ENCODE results near the gene LGI2.
"Not testable (repeated sequence)": the region's sequence is repeated elsewhere in the genome, so short reads cannot be mapped to it uniquely, and the experiment has no call there.

The LGI2 gene

DNA sequence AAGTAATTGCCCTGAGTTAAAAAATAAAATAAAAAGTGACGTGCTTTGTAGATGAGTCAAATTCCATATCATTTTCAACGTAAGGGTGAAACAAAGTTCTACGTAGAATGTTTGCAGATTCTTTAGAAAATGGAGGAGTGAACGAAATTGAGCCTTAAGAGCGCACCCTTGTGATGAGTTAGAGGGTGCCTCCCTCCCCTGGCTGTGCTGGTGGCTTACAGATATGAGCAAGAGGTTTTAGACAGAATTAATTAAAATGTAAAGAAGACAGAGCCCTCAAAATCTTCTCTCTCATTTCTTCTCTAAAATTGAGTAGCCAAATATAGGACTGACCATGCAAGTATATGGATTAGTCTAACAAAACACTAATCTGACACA is 30.2 kb upstream of the LGI2 start:
- H3K9me3 Mint-ChIP-seq = no peaks in the 10 kb centered on the region
- no peak overlapping the region for H3K27ac Mint-ChIP-seq
- H3K36me3 Mint-ChIP-seq (ENCODE audit: low read depth) = no peaks in the 10 kb centered on the region
- H3K4me1 Mint-ChIP-seq (ENCODE audit: low read depth) = no peaks in the 10 kb centered on the region
- no peak overlapping the region for H3K4me3 Mint-ChIP-seq
- peaks cover 3% of the 10 kb centered on the region for H3K27me3 Mint-ChIP-seq
- intact Hi-C loops (cut with micrococcal nuclease) = no loop called here

DNA sequence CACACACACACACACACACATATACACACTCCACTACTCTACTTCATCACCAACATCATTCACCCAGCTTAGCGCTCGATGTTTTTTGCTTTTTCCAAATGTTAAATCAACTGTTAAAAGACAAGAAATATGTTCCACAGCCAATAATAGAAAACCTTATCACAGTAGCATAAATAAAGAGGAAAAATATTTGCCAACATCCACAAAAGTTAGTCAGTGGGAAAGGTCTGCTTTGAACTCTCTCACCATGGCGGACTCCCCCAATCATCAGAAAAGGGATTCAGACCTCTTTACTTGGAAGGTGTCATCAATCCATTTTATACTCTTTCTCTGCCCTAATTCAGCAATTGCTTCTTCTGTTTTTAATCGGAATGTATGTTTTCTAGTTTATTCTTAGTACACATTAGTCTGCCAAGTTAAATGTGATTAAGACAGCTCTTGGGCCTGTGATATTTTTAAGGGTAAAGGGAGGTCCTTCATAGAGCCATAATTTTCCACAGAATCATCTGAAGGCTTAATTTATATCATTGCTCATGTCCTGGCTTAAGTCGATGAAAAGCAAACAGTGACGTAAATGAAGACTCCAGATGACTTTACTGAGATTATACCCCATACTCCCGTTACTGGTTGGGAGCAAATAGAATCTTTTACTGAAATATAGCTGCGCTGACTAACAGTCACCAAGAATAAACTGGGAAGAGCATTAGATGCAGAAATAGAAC is 29.7 kb upstream of the LGI2 start:
- Mint-ChIP-seq H3K27me3 (peaks cover 3% of the 10 kb centered on the region), H3K4me1 (ENCODE audit: low read depth) (no peaks in the 10 kb centered on the region), H3K27ac (no peak overlapping the region), H3K36me3 (ENCODE audit: low read depth) (no peaks in the 10 kb centered on the region), H3K4me3 (no peak overlapping the region), H3K9me3 (no peaks in the 10 kb centered on the region)
- intact Hi-C loops (cut with micrococcal nuclease) = no loop called here

DNA sequence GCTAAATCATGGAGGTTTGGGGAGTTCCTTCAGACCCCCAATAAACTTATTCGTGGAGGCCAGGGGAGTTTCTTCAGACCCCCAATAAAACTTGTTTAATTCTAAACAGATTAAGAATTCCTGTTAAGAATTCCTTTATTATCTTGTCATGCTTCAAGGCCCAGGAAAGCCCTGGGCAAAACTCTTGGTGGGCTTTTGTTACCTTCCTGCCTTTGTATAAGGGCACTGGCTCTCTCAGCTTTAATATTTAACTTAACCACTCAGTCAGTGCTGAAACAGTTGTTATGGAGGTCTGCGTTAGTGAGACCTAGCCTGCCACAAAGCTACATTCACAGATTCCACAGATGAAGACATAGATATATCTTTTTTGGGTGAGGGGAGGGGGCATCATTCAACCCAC is 29.0 kb upstream of the LGI2 start:
- H3K36me3 Mint-ChIP-seq (ENCODE audit: low read depth) = no peaks in the 10 kb centered on the region
- peaks cover 3% of the 10 kb centered on the region for H3K27me3 Mint-ChIP-seq
- no peaks in the 10 kb centered on the region for H3K9me3 Mint-ChIP-seq
- intact Hi-C loops (cut with micrococcal nuclease) = no loop called here
- no peak overlapping the region for H3K27ac Mint-ChIP-seq
- H3K4me3 Mint-ChIP-seq = no peak overlapping the region
- no peaks in the 10 kb centered on the region for H3K4me1 Mint-ChIP-seq (ENCODE audit: low read depth)

- Mint-ChIP-seq H3K36me3 (ENCODE audit: low read depth) (no peaks in the 10 kb centered on the region), H3K27me3 (peaks cover 3% of the 10 kb centered on the region), H3K9me3 (no peaks in the 10 kb centered on the region), H3K4me1 (ENCODE audit: low read depth) (no peaks in the 10 kb centered on the region), H3K4me3 (no peak overlapping the region), H3K27ac (no peak overlapping the region)
- intact Hi-C loops (cut with micrococcal nuclease) = no loop called here
Observed at GRCh38 chr4:25058796-25059195, 28.1 kb upstream of the LGI2 start.

GRCh38 chr4:25057299-25057698 is 26.6 kb upstream of the LGI2 start:
- Mint-ChIP-seq H3K27me3 (peaks cover 3% of the 10 kb centered on the region), H3K36me3 (ENCODE audit: low read depth) (no peaks in the 10 kb centered on the region)
- intact Hi-C loops (cut with micrococcal nuclease) = no loop called here

GRCh38 chr4:25052037-25052436 is 21.3 kb upstream of the LGI2 start:
- H3K9me3 Mint-ChIP-seq; H3K27ac Mint-ChIP-seq; H3K36me3 Mint-ChIP-seq (ENCODE audit: low read depth); H3K27me3 Mint-ChIP-seq; H3K4me3 Mint-ChIP-seq; intact Hi-C loops (cut with micrococcal nuclease); H3K4me1 Mint-ChIP-seq (ENCODE audit: low read depth): not testable (repeated sequence)

More at GRCh38 chr4:25057299-25057698, 26.6 kb upstream of the LGI2 start:
- no peak overlapping the region for H3K4me3 Mint-ChIP-seq
- no peaks in the 10 kb centered on the region for H3K4me1 Mint-ChIP-seq (ENCODE audit: low read depth)
- no peak overlapping the region for H3K27ac Mint-ChIP-seq
- H3K9me3 Mint-ChIP-seq = no peaks in the 10 kb centered on the region

- no peak overlapping the region for H3K4me3 Mint-ChIP-seq
- intact Hi-C loops (cut with micrococcal nuclease) = no loop called here
- H3K27me3 Mint-ChIP-seq = no peaks in the 10 kb centered on the region
- no peaks in the 10 kb centered on the region for H3K9me3 Mint-ChIP-seq
- no peaks in the 10 kb centered on the region for H3K4me1 Mint-ChIP-seq (ENCODE audit: low read depth)
- no peaks in the 10 kb centered on the region for H3K36me3 Mint-ChIP-seq (ENCODE audit: low read depth)
- H3K27ac Mint-ChIP-seq = no peak overlapping the region
Observed at GRCh38 chr4:25051534-25051933, 20.8 kb upstream of the LGI2 start.

- intact Hi-C loops (cut with micrococcal nuclease) = no loop called here
- Mint-ChIP-seq H3K4me3 (no peak overlapping the region), H3K4me1 (ENCODE audit: low read depth) (no peaks in the 10 kb centered on the region), H3K27ac (no peak overlapping the region), H3K36me3 (ENCODE audit: low read depth) (no peaks in the 10 kb centered on the region), H3K9me3 (no peaks in the 10 kb centered on the region), H3K27me3 (peaks cover 1% of the 10 kb centered on the region)
Observed at GRCh38 chr4:25050370-25051078, 19.8 kb upstream of the LGI2 start.

GRCh38 chr4:25043548-25043947 is 12.8 kb upstream of the LGI2 start:
- no peaks in the 10 kb centered on the region for H3K9me3 Mint-ChIP-seq
- no peak overlapping the region for H3K4me3 Mint-ChIP-seq
- H3K27me3 Mint-ChIP-seq = peaks cover 27% of the 10 kb centered on the region
- no peak overlapping the region for H3K27ac Mint-ChIP-seq
- no peaks in the 10 kb centered on the region for H3K36me3 Mint-ChIP-seq (ENCODE audit: low read depth)
- intact Hi-C loops (cut with micrococcal nuclease) = no loop called here
- no peaks in the 10 kb centered on the region for H3K4me1 Mint-ChIP-seq (ENCODE audit: low read depth)

DNA sequence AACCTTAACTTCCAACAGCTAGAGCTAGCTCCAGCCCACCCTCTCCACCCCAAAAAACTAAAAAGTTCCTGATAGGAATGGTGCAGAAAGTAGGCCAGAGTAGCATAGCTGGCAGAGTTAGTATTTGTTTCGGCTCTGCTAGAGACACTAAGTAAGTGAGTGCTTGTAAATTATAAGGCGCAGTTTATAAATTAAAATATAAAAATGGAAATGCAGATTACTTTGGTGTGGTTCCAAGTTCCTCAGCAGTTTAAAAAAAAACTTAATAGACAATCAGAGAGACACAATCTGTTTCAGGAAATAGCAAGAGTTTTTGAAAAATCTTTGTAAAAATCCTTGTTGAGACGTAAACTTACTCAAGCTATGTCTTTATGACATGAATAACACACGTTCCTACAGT is 2.8 kb upstream of the LGI2 start:
- no peak overlapping the region for H3K4me3 Mint-ChIP-seq
- H3K27me3 Mint-ChIP-seq = peaks cover 76% of the 10 kb centered on the region
- H3K27ac Mint-ChIP-seq = no peak overlapping the region
- H3K36me3 Mint-ChIP-seq (ENCODE audit: low read depth) = no peaks in the 10 kb centered on the region
- intact Hi-C loops (cut with micrococcal nuclease) = no loop called here
- peaks cover 6% of the 10 kb centered on the region for H3K9me3 Mint-ChIP-seq
- no peaks in the 10 kb centered on the region for H3K4me1 Mint-ChIP-seq (ENCODE audit: low read depth)

DNA sequence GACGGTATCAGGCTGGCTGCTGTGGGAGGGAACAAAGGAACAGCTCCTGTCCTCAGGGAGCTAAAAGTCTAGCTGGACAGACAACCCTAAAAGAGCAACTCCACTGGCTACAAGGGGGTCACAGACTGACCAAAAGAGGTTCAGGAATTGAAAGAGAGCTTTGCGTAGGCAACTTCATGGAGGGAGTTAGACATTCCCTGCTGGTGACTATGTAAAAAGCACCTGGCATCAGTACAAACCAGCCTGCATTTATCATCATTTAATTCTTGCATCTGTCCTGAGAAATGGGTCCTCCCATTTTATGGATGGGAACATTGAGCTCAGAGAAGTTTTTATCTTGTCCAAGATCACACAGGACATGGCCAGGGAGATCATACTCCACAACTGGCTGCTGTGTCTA is 1.4 kb upstream of the LGI2 start:
- H3K9me3 Mint-ChIP-seq = peaks cover 6% of the 10 kb centered on the region
- H3K4me1 Mint-ChIP-seq (ENCODE audit: low read depth) = no peaks in the 10 kb centered on the region
- no peak overlapping the region for H3K4me3 Mint-ChIP-seq
- no peak overlapping the region for H3K27ac Mint-ChIP-seq
- intact Hi-C loops (cut with micrococcal nuclease) = no loop called here
- H3K36me3 Mint-ChIP-seq (ENCODE audit: low read depth) = no peaks in the 10 kb centered on the region
- H3K27me3 Mint-ChIP-seq = peaks cover 81% of the 10 kb centered on the region

- intact Hi-C loops (cut with micrococcal nuclease) = no loop called here
- Mint-ChIP-seq H3K27ac (no peak overlapping the region), H3K27me3 (peaks cover 82% of the 10 kb centered on the region), H3K4me1 (ENCODE audit: low read depth) (no peaks in the 10 kb centered on the region), H3K4me3 (no peak overlapping the region), H3K36me3 (ENCODE audit: low read depth) (no peaks in the 10 kb centered on the region), H3K9me3 (peaks cover 6% of the 10 kb centered on the region)
Observed at GRCh38 chr4:25031077-25031621, 403 bp upstream of the LGI2 start.

DNA sequence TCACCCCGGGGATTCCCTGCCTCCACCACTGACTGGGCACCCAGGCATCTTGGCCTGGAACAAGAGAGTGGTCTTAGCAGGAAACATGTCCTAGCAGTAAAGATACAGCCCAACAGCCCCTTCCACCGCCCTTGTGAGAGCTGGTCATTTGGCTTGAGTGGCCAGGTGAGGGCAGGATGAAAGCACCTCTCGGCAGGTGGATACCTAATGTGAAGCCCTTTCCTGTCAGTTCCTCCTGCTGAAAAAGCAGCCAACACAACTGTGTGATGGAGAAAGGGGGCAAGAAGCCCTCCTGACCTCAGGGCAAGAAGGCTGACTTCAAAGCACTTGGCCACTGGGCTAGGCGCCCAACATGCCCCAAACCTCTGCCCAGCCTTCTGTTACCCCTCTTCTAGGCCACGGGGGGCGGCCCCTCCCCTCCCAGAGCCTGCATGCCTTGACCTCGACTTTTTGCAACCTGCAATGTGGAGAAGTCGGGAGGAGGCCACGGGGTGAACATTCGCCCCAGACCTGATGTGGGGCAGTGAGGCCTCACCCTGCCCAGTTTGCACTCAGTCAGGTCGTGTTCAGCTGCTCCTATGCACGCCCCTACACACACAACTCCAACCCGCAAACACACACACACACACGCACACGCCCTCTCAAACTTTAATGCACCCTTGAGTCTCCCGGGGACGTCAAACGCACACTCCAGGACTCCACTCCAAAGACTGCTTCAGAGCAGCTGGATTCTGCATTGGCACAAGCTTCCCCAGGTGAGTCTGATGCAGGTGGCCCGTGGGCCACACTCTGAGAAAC is 1.1 kb downstream of the LGI2 start:
- Mint-ChIP-seq H3K9me3 (peaks cover 6% of the 10 kb centered on the region), H3K36me3 (ENCODE audit: low read depth) (no peaks in the 10 kb centered on the region), H3K27me3 (peaks cover 79% of the 10 kb centered on the region), H3K4me3 (no peak overlapping the region), H3K4me1 (ENCODE audit: low read depth) (no peaks in the 10 kb centered on the region), H3K27ac (no peak overlapping the region)
- intact Hi-C loops (cut with micrococcal nuclease) = no loop called here

- no peaks in the 10 kb centered on the region for H3K36me3 Mint-ChIP-seq (ENCODE audit: low read depth)
- H3K4me3 Mint-ChIP-seq = no peak overlapping the region
- no peak overlapping the region for H3K27ac Mint-ChIP-seq
- no peaks in the 10 kb centered on the region for H3K4me1 Mint-ChIP-seq (ENCODE audit: low read depth)
- peaks cover 77% of the 10 kb centered on the region for H3K27me3 Mint-ChIP-seq
- intact Hi-C loops (cut with micrococcal nuclease) = no loop called here
- H3K9me3 Mint-ChIP-seq = no peaks in the 10 kb centered on the region
Observed at GRCh38 chr4:25028851-25029250, 1.9 kb downstream of the LGI2 start.

Data from dendritic cell treated with granulocyte-macrophage colony-stimulating factor and Interleukin-4, amounts not matched to agents 40 ng/mL and 50 ng/mL, for 4 days (primary cell).